ENCODE results near the gene CELF6.

DNA sequence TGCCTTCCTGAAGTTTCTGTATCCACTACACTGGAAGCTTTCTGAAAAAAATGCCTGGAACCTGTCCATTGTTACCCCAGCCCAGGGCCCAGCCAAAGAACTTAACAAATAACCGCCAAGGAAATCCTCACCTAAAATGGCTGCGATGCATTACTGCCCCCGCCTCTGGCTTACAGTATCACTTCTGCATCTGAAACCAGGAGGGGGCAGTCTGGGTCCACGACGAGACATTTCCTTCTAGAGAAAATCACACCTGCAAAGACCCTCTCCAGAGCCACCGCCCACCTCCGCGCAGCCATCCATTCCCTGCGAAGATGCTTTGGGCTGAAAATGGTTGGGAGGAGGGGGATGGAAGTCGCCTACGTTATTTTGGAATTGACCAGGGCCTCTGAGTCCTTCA lies 22.4 kb upstream of the CELF6 start:
- no peak for TF ChIP-seq POLR2AphosphoS5 (IDR thresholded peaks at IDR 0.05; ENCODE audit: low read depth, low read length)
- no peak for TF ChIP-seq TAF1 (IDR thresholded peaks at IDR 0.05; ENCODE audit: borderline replicate concordance, insufficient read depth, low read length)
- TF ChIP-seq, protein P1, sequence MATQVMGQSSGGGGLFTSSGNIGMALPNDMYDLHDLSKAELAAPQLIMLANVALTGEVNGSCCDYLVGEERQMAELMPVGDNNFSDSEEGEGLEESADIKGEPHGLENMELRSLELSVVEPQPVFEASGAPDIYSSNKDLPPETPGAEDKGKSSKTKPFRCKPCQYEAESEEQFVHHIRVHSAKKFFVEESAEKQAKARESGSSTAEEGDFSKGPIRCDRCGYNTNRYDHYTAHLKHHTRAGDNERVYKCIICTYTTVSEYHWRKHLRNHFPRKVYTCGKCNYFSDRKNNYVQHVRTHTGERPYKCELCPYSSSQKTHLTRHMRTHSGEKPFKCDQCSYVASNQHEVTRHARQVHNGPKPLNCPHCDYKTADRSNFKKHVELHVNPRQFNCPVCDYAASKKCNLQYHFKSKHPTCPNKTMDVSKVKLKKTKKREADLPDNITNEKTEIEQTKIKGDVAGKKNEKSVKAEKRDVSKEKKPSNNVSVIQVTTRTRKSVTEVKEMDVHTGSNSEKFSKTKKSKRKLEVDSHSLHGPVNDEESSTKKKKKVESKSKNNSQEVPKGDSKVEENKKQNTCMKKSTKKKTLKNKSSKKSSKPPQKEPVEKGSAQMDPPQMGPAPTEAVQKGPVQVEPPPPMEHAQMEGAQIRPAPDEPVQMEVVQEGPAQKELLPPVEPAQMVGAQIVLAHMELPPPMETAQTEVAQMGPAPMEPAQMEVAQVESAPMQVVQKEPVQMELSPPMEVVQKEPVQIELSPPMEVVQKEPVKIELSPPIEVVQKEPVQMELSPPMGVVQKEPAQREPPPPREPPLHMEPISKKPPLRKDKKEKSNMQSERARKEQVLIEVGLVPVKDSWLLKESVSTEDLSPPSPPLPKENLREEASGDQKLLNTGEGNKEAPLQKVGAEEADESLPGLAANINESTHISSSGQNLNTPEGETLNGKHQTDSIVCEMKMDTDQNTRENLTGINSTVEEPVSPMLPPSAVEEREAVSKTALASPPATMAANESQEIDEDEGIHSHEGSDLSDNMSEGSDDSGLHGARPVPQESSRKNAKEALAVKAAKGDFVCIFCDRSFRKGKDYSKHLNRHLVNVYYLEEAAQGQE (IDR thresholded peaks at IDR 0.05; ENCODE audit: insufficient read depth in 1 of 2, low read depth in 2 of 2, low read length in 2 of 2): no peak
